ENCODE data around the gene SLC2A4RG. TPM values are rescaled to one million over a fixed set of nuclear protein-coding genes. Genes with fewer than 3 reads are reported as not detected.

The SLC2A4RG gene
- total RNA-seq, 1 donor from 2014 or later, result 65.6 TPM

DNA sequence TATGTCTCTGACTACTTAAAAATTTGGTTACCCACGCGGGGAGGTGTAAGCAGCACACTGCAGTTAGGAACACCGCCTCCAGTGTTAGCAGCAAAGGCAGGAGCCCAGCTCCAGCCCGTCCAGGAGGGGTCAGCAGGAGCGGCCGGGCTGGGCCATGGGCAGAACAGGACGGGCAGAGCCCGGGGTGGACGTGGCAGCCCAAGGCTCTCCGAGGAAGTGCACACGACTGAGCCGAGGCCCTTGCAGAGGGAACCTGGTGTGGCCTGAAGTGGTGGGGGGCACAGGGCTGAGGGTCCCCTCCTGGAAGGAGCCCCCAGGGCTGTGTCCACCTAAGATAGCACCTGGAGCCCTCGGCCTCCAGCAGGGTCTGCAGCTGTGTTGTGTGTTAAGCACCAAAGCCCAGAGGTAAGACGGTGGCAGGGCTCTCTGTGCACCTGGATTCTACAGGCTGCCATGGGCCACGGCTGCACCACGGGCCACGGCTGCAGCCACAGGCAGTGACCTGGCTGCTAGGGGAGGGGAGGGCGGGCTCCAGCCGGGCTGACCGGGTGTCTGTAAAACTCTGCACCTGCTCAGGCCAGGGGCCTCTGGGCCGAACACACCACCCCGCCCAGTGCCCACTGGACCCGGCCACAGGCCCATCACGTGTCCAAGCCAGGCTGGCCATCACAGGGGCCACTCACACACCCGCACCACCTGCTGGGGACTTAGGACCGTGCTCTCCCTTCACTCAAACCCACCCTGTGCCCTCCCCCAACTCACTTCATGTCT lies 6.6 kb downstream of the SLC2A4RG start:
- Histone ChIP-seq H3K9me3 (ENCODE audit: insufficient read depth, low read depth, low read length) (no peaks in the 10 kb centered on the region), H3K4me1 (ENCODE audit: insufficient read depth, low read length) (peaks cover 8% of the 10 kb centered on the region), H3K36me3 (ENCODE audit: insufficient read depth, low read length) (no peaks in the 10 kb centered on the region), H4K20me1 (ENCODE audit: insufficient read depth, low read length) (peaks cover 15% of the 10 kb centered on the region), H3K4me3 (ENCODE audit: insufficient read depth, low read depth, low read length) (no peak overlapping the region), H3K4me2 (ENCODE audit: low read length) (no peak overlapping the region), H2AFZ (ENCODE audit: low read depth, low read length) (no peak overlapping the region), H3K79me2 (ENCODE audit: insufficient read depth, low read length) (peaks cover 5% of the 10 kb centered on the region), H3K9ac (ENCODE audit: low read length) (no peak overlapping the region), H3K27ac (ENCODE audit: low read depth, low read length) (no peak overlapping the region), H3K27me3 (ENCODE audit: insufficient read depth, low read length) (no peaks in the 10 kb centered on the region)
- Mint-ChIP-seq H3K27me3 (ENCODE audit: low read depth, unreplicated experiment) (no peaks in the 10 kb centered on the region), H3K4me1 (ENCODE audit: low read depth, unreplicated experiment) (no peaks in the 10 kb centered on the region), H3K4me3 (ENCODE audit: unreplicated experiment) (no peak overlapping the region), H3K27ac (ENCODE audit: unreplicated experiment) (peak overlapping the region; percentile 62), H3K9me3 (ENCODE audit: unreplicated experiment) (no peaks in the 10 kb centered on the region), H3K36me3 (ENCODE audit: low read depth, unreplicated experiment) (peaks cover 6% of the 10 kb centered on the region)
- DNase-seq (ENCODE audit: low read depth) (no peak), FAIRE-seq (no peak)
- TF ChIP-seq, protein P1, sequence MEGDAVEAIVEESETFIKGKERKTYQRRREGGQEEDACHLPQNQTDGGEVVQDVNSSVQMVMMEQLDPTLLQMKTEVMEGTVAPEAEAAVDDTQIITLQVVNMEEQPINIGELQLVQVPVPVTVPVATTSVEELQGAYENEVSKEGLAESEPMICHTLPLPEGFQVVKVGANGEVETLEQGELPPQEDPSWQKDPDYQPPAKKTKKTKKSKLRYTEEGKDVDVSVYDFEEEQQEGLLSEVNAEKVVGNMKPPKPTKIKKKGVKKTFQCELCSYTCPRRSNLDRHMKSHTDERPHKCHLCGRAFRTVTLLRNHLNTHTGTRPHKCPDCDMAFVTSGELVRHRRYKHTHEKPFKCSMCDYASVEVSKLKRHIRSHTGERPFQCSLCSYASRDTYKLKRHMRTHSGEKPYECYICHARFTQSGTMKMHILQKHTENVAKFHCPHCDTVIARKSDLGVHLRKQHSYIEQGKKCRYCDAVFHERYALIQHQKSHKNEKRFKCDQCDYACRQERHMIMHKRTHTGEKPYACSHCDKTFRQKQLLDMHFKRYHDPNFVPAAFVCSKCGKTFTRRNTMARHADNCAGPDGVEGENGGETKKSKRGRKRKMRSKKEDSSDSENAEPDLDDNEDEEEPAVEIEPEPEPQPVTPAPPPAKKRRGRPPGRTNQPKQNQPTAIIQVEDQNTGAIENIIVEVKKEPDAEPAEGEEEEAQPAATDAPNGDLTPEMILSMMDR (IDR thresholded peaks at IDR 0.05; ENCODE audit: insufficient read depth, low read depth, low read length), result no peak
- TF ChIP-seq EZH2 (IDR thresholded peaks at IDR 0.05; ENCODE audit: insufficient read depth, low read length), result no peak

DNA sequence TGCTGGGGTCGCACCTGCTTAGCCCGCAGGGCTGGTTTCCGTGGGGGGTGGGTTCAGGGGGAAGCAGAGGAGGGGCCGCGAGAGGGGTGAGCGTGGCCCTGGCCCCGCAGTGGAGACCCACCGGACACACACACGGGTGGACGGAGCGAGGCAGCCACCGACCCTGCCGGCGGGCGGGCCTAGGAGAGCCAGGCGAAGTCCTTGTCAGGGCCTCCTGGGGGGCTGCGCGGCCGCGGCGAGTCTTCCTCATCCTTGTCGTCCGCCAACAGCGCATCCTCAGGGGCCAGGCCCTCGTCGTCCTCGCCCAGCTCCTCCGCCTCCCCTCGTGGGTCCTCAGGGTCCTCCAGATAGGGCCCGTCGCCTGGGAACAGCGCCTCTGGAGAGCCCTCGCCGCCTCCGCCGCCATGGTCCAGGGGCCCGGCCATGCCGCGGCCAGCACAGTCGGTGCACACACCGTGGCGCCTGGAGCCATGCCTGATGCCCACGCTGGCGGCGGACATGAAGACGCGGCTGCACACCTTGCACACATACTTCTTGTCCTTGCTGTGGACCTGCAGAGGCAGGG lies 7.3 kb downstream of the SLC2A4RG start:
- no peaks in the 10 kb centered on the region for H3K79me2 ChIP-seq (ENCODE audit: insufficient read depth, low read length)
- H2AFZ ChIP-seq (ENCODE audit: low read depth, low read length), result no peak overlapping the region
- peaks cover under 1% of the 10 kb centered on the region for H3K4me1 ChIP-seq (ENCODE audit: insufficient read depth, low read length)
- H3K27me3 ChIP-seq (ENCODE audit: insufficient read depth, low read length), result no peaks in the 10 kb centered on the region
- no peaks in the 10 kb centered on the region for H3K9me3 Mint-ChIP-seq (ENCODE audit: unreplicated experiment)
- H3K4me3 ChIP-seq (ENCODE audit: insufficient read depth, low read depth, low read length), result no peak overlapping the region
- H3K36me3 Mint-ChIP-seq (ENCODE audit: low read depth, unreplicated experiment), result peaks cover 6% of the 10 kb centered on the region
- no peaks in the 10 kb centered on the region for H3K9me3 ChIP-seq (ENCODE audit: insufficient read depth, low read depth, low read length)
- H4K20me1 ChIP-seq (ENCODE audit: insufficient read depth, low read length), result peaks cover 8% of the 10 kb centered on the region
- no peaks in the 10 kb centered on the region for H3K27me3 Mint-ChIP-seq (ENCODE audit: low read depth, unreplicated experiment)
- DNase-seq (ENCODE audit: low read depth) (no peak), FAIRE-seq (no peak)
- no peak overlapping the region for H3K4me2 ChIP-seq (ENCODE audit: low read length)
- no peak for TF ChIP-seq EZH2 (IDR thresholded peaks at IDR 0.05; ENCODE audit: insufficient read depth, low read length)
- TF ChIP-seq, protein P1 (IDR thresholded peaks at IDR 0.05; ENCODE audit: insufficient read depth, low read depth, low read length), result no peak
- no peak overlapping the region for H3K27ac Mint-ChIP-seq (ENCODE audit: unreplicated experiment)
- H3K4me1 Mint-ChIP-seq (ENCODE audit: low read depth, unreplicated experiment), result no peaks in the 10 kb centered on the region
- no peak overlapping the region for H3K27ac ChIP-seq (ENCODE audit: low read depth, low read length)
- no peak overlapping the region for H3K4me3 Mint-ChIP-seq (ENCODE audit: unreplicated experiment)
- H3K36me3 ChIP-seq (ENCODE audit: insufficient read depth, low read length), result no peaks in the 10 kb centered on the region
- no peak overlapping the region for H3K9ac ChIP-seq (ENCODE audit: low read length)

DNA sequence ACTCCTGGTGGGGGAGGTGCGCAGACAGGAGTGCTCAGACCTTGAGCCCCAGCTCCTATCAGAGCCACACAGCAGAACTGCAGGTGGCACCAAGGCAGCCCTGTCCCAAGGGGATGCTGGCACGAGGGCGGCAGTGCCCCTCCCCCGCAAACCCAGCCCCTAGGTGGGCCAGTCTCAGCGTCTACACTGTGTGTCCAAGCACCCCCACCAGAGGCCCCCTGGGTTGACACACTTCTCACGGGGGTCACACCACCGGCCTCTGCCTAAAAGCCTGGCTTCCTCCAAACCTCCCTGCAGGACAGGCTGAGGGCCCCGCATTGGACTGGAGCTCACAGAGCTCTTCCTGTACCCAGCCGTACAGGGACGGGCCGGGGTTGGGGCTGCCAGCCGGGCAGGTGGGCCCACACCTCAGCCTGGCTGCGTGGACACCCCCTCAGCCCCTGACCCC lies 8.1 kb downstream of the SLC2A4RG start:
- no peak overlapping the region for H3K4me2 ChIP-seq (ENCODE audit: low read length)
- H2AFZ ChIP-seq (ENCODE audit: low read depth, low read length), result no peak overlapping the region
- TF ChIP-seq EZH2 (IDR thresholded peaks at IDR 0.05; ENCODE audit: insufficient read depth, low read length), result no peak
- no peaks in the 10 kb centered on the region for H3K9me3 ChIP-seq (ENCODE audit: insufficient read depth, low read depth, low read length)
- H3K36me3 Mint-ChIP-seq (ENCODE audit: low read depth, unreplicated experiment), result peaks cover 6% of the 10 kb centered on the region
- H3K9me3 Mint-ChIP-seq (ENCODE audit: unreplicated experiment), result no peaks in the 10 kb centered on the region
- H3K27ac ChIP-seq (ENCODE audit: low read depth, low read length), result no peak overlapping the region
- no peaks in the 10 kb centered on the region for H3K4me1 ChIP-seq (ENCODE audit: insufficient read depth, low read length)
- H3K4me3 Mint-ChIP-seq (ENCODE audit: unreplicated experiment), result no peak overlapping the region
- H3K36me3 ChIP-seq (ENCODE audit: insufficient read depth, low read length), result no peaks in the 10 kb centered on the region
- no peaks in the 10 kb centered on the region for H3K4me1 Mint-ChIP-seq (ENCODE audit: low read depth, unreplicated experiment)
- H4K20me1 ChIP-seq (ENCODE audit: insufficient read depth, low read length), result peaks cover 7% of the 10 kb centered on the region
- H3K27ac Mint-ChIP-seq (ENCODE audit: unreplicated experiment), result no peak overlapping the region
- H3K9ac ChIP-seq (ENCODE audit: low read length), result no peak overlapping the region
- DNase-seq (ENCODE audit: low read depth) (no peak), FAIRE-seq (no peak)
- H3K27me3 ChIP-seq (ENCODE audit: insufficient read depth, low read length), result no peaks in the 10 kb centered on the region
- H3K79me2 ChIP-seq (ENCODE audit: insufficient read depth, low read length), result no peaks in the 10 kb centered on the region
- no peak overlapping the region for H3K4me3 ChIP-seq (ENCODE audit: insufficient read depth, low read depth, low read length)
- no peaks in the 10 kb centered on the region for H3K27me3 Mint-ChIP-seq (ENCODE audit: low read depth, unreplicated experiment)
